Measurements from ENCODE around the gene SLC35E3. TPM values are rescaled to one million over a fixed set of nuclear protein-coding genes. Genes with fewer than 3 reads are reported as not detected.
"Not testable (repeated sequence)": the region's sequence is repeated elsewhere in the genome, so short reads cannot be mapped to it uniquely, and the experiment has no call there.

Gene SLC35E3
- total and polyA plus RNA-seq, 2 experiments from 2014 or later = 6.9 to 25.4 TPM

GRCh38 chr12:68800294-68800693 lies 54.3 kb downstream of the SLC35E3 start:
- no peaks in the 10 kb centered on the region for H3K27me3 ChIP-seq
- H3K9me3 ChIP-seq (ENCODE audit: low read depth) = no peaks in the 10 kb centered on the region
- H3K4me3 ChIP-seq = no peak overlapping the region
- TF ChIP-seq CTCF (IDR thresholded peaks at IDR 0.05; ENCODE audit: low read depth, low read length) = no peak
- no peaks in the 10 kb centered on the region for H3K4me1 ChIP-seq (ENCODE audit: low read depth)
- H3K36me3 ChIP-seq = no peaks in the 10 kb centered on the region
- H3K27ac ChIP-seq = no peak overlapping the region
- no peak for DNase-seq (ENCODE audit: low read depth in 1 of 2, low spot score in 1 of 2)

GRCh38 chr12:68801124-68801523 lies 55.1 kb downstream of the SLC35E3 start:
- not testable (repeated sequence) for H3K27ac ChIP-seq; H3K36me3 ChIP-seq; H3K9me3 ChIP-seq (ENCODE audit: low read depth); H3K4me1 ChIP-seq (ENCODE audit: low read depth); H3K27me3 ChIP-seq; H3K4me3 ChIP-seq; DNase-seq (ENCODE audit: low read depth in 1 of 2, low spot score in 1 of 2)

GRCh38 chr12:68802372-68802745 lies 56.4 kb downstream of the SLC35E3 start:
- not testable (repeated sequence) for H3K27ac ChIP-seq; H3K36me3 ChIP-seq; H3K9me3 ChIP-seq (ENCODE audit: low read depth); H3K4me1 ChIP-seq (ENCODE audit: low read depth); DNase-seq (ENCODE audit: low read depth in 1 of 2, low spot score in 1 of 2); H3K27me3 ChIP-seq; H3K4me3 ChIP-seq

GRCh38 chr12:68802911-68803651 lies 57.1 kb downstream of the SLC35E3 start:
- not testable (repeated sequence) for H3K4me3 ChIP-seq; H3K9me3 ChIP-seq (ENCODE audit: low read depth); H3K4me1 ChIP-seq (ENCODE audit: low read depth); H3K27ac ChIP-seq; DNase-seq (ENCODE audit: low read depth in 1 of 2, low spot score in 1 of 2); H3K36me3 ChIP-seq; H3K27me3 ChIP-seq

- DNase-seq (ENCODE audit: low read depth in 1 of 2, low spot score in 1 of 2) = no peak
Measured at GRCh38 chr12:68803948-68804656, 58.1 kb downstream of the SLC35E3 start.

GRCh38 chr12:68804657-68805591 lies 58.9 kb downstream of the SLC35E3 start:
- Histone ChIP-seq H3K27me3 (no peaks in the 10 kb centered on the region), H3K4me3 (no peak overlapping the region), H3K27ac (no peak overlapping the region), H3K4me1 (ENCODE audit: low read depth) (peaks cover 6% of the 10 kb centered on the region), H3K36me3 (peaks cover 4% of the 10 kb centered on the region), H3K9me3 (ENCODE audit: low read depth) (no peaks in the 10 kb centered on the region)
- TF ChIP-seq CTCF (IDR thresholded peaks at IDR 0.05; ENCODE audit: low read depth, low read length) = no peak
- DNase-seq (ENCODE audit: low read depth in 1 of 2, low spot score in 1 of 2) = no peak

More at GRCh38 chr12:68803948-68804656, 58.1 kb downstream of the SLC35E3 start:
- no peak for TF ChIP-seq CTCF (IDR thresholded peaks at IDR 0.05; ENCODE audit: low read depth, low read length)
- H3K9me3 ChIP-seq (ENCODE audit: low read depth) = no peaks in the 10 kb centered on the region
- no peaks in the 10 kb centered on the region for H3K27me3 ChIP-seq
- peak overlapping the region; percentile 32 for H3K27ac ChIP-seq
- H3K36me3 ChIP-seq = no peaks in the 10 kb centered on the region
- peaks cover 2% of the 10 kb centered on the region for H3K4me1 ChIP-seq (ENCODE audit: low read depth)
- H3K4me3 ChIP-seq = no peak overlapping the region

All from cardiac muscle cell (in vitro differentiated cells and primary cell).